DOHH2 (cell line): ENCODE measurements around the gene RASGEF1B.

ENCODE experiments used
- H3F3A ChIP-seq: fragments of 200-600 bp; sonication (generic), shearing (Covaris generic); 2 replicates; pipeline ENCODE4 v1.6.0; 2016; ENCODE audit warnings: antibody characterized with exemption, mild to moderate bottlenecking; ENCODE audit not compliant: control insufficient read depth, insufficient read depth
- H3K27ac ChIP-seq: fragments of 200-600 bp; sonication (generic); 2 replicates; pipeline ENCODE4 v1.5.1; 2014; ENCODE audit warnings: low read depth, mild to moderate bottlenecking, low read length, moderate library complexity
- H3K27me3 ChIP-seq: fragments of 200-600 bp; sonication (generic); 2 replicates; pipeline ENCODE4 v1.6.1; 2014; ENCODE audit warnings: mild to moderate bottlenecking, low read length, mixed read lengths; ENCODE audit not compliant: control insufficient read depth
- H3K36me3 ChIP-seq: fragments of 200-600 bp; sonication (generic); 2 replicates; pipeline ENCODE4 v1.6.1; 2014; ENCODE audit warnings: mild to moderate bottlenecking, low read length, moderate library complexity, mixed read lengths; ENCODE audit not compliant: control insufficient read depth
- H3K4me1 ChIP-seq: fragments of 200-600 bp; sonication (generic); 2 replicates; pipeline ENCODE4 v1.6.1; 2014; ENCODE audit warnings: mild to moderate bottlenecking, low read length, mixed read lengths; ENCODE audit not compliant: control insufficient read depth
- H3K4me2 ChIP-seq: fragments of 200-600 bp; sonication (generic); 2 replicates; pipeline ENCODE4 v1.6.0; 2014; ENCODE audit warnings: mild to moderate bottlenecking, low read length, moderate library complexity
- H3K4me3 ChIP-seq: fragments of 200-600 bp; sonication (generic); 2 replicates; pipeline ENCODE4 v1.5.1; 2014; ENCODE audit warnings: mild to moderate bottlenecking, low read length, mixed read lengths
- H3K79me2 ChIP-seq: fragments of 200-600 bp; sonication (generic); 2 replicates; pipeline ENCODE4 v1.6.1; 2014; ENCODE audit warnings: mild to moderate bottlenecking, low read length, mixed read lengths; ENCODE audit not compliant: control insufficient read depth
- H3K9me2 ChIP-seq: fragments of 200-600 bp; sonication (generic); replicated peaks from 2 replicates; pipeline ENCODE4 v1.6.1; 2014; ENCODE audit warnings: mild to moderate bottlenecking, low read length, mixed read lengths; ENCODE audit not compliant: control insufficient read depth
- H3K9me3 ChIP-seq: fragments of 200-600 bp; sonication (generic); 2 replicates; pipeline ENCODE4 v1.6.1; 2014; ENCODE audit warnings: antibody characterized with exemption, low read length, mixed read lengths; ENCODE audit not compliant: control insufficient read depth, insufficient read depth
- H4K20me1 ChIP-seq: fragments of 200-600 bp; sonication (generic); 2 replicates; pipeline ENCODE4 v1.6.0; 2014; ENCODE audit warnings: low read depth, mild to moderate bottlenecking, antibody characterized with exemption, low read length, moderate library complexity; ENCODE audit not compliant: control insufficient read depth, insufficient read depth
- CTCF ChIP-seq: fragments of 200-600 bp; sonication (generic); IDR thresholded peaks from one replicate; pipeline ENCODE4 v1.5.1; 2014; ENCODE audit warnings: antibody characterized with exemption, mild to moderate bottlenecking, low read depth, low read length; ENCODE audit not compliant: poor library complexity, severe bottlenecking
- EZH2phosphoT487 ChIP-seq: fragments of 200-600 bp; sonication (generic); IDR thresholded peaks from 2 replicates; pipeline ENCODE4 v1.6.1; 2017; ENCODE audit warnings: borderline replicate concordance, mild to moderate bottlenecking, antibody characterized with exemption, low read length, moderate library complexity, mixed read lengths

RASGEF1B gene

GRCh38 chr4:81466841-81467671, 4.7 kb downstream of the RASGEF1B start:
- H3K4me3 ChIP-seq: no peak overlapping the region
- H3K27me3 ChIP-seq: no peaks in the 10 kb centered on the region
- H3K36me3 ChIP-seq: peaks cover 17% of the 10 kb centered on the region
- TF ChIP-seq EZH2phosphoT487 (no peak), CTCF (peak; percentile 95)
- peaks cover 4% of the 10 kb centered on the region; the same call in 1 of the 2 replicates for H3F3A ChIP-seq
- no peaks in the 10 kb centered on the region for H3K9me2 ChIP-seq
- peaks cover 21% of the 10 kb centered on the region for H3K4me1 ChIP-seq
- 0 out of 2 replicates have a peak overlapping the region, but pooled peaks have one; percentile 0 for H3K4me2 ChIP-seq
- H3K9me3 ChIP-seq: no peaks in the 10 kb centered on the region
- H3K79me2 ChIP-seq: peaks cover 96% of the 10 kb centered on the region
- H4K20me1 ChIP-seq: peaks cover 19% of the 10 kb centered on the region
- no peak overlapping the region for H3K27ac ChIP-seq

- Histone ChIP-seq H3K27ac (no peak overlapping the region), H3K27me3 (no peaks in the 10 kb centered on the region), H3K79me2 (peaks cover 100% of the 10 kb centered on the region), H3K4me1 (peaks cover 21% of the 10 kb centered on the region), H3K4me3 (no peak overlapping the region), H4K20me1 (peaks cover 17% of the 10 kb centered on the region), H3K4me2 (no peak overlapping the region), H3K36me3 (peaks cover 21% of the 10 kb centered on the region), H3K9me2 (no peaks in the 10 kb centered on the region), H3F3A (no peaks in the 10 kb centered on the region), H3K9me3 (no peaks in the 10 kb centered on the region)
- TF ChIP-seq EZH2phosphoT487 (no peak), CTCF (no peak)
Measured at GRCh38 chr4:81465406-81466340, 6.0 kb downstream of the RASGEF1B start.

GRCh38 chr4:81460834-81461233, 10.9 kb downstream of the RASGEF1B start:
- TF ChIP-seq EZH2phosphoT487 (no peak), CTCF (no peak)
- Histone ChIP-seq H3K79me2 (peaks cover 65% of the 10 kb centered on the region), H4K20me1 (peaks cover 12% of the 10 kb centered on the region; the same call in 1 of the 2 replicates), H3K4me2 (no peak overlapping the region), H3F3A (no peaks in the 10 kb centered on the region), H3K27me3 (no peaks in the 10 kb centered on the region), H3K36me3 (peaks cover 50% of the 10 kb centered on the region), H3K4me1 (no peaks in the 10 kb centered on the region), H3K9me2 (no peaks in the 10 kb centered on the region), H3K4me3 (no peak overlapping the region), H3K27ac (no peak overlapping the region), H3K9me3 (no peaks in the 10 kb centered on the region)
